ENCODE data around the gene SPEM2. TPM values are rescaled to one million over a fixed set of nuclear protein-coding genes. Genes with fewer than 3 reads are reported as not detected.

The SPEM2 gene
- total RNA-seq, 1 experiment from 2014 or later, result 0.24 TPM

- H3K36me3 ChIP-seq (ENCODE audit: insufficient read depth, low read length, poor library complexity, severe bottlenecking), result no peaks in the 10 kb centered on the region
- BruUV-seq (replicated peaks), result no TSS peak
- H3K4me3 ChIP-seq (ENCODE audit: low read depth, low read length, poor library complexity, severe bottlenecking), result no peak overlapping the region
- H3K27me3 ChIP-seq (replicated peaks; ENCODE audit: insufficient read depth, low read depth, low read length, poor library complexity), result no peaks in the 10 kb centered on the region
- H3K27ac ChIP-seq (ENCODE audit: low read depth, low read length, poor library complexity, severe bottlenecking), result no peak overlapping the region
- intact Hi-C loops (cut with micrococcal nuclease; ENCODE audit: unreplicated experiment), result no loop called here
- peaks cover 29% of the 10 kb centered on the region for H3K4me1 ChIP-seq (ENCODE audit: insufficient read depth, low read length, poor library complexity, severe bottlenecking)
- H3K9me3 ChIP-seq (ENCODE audit: low read depth, low read length, poor library complexity, severe bottlenecking), result no peaks in the 10 kb centered on the region
- ChIA-PET POLR2A (ENCODE audit: low non-redundant PET) (no interaction called here), CTCF (no interaction called here)
- TF ChIP-seq CTCF (conservative IDR thresholded peaks at IDR 0.05; ENCODE audit: low read depth, low read length) (no peak), EZH2 (IDR thresholded peaks at IDR 0.05; ENCODE audit: borderline replicate concordance, low read depth, low read length, poor library complexity, severe bottlenecking) (no peak)
- no peak for DNase-seq (ENCODE audit: low spot score)
Observed at GRCh38 chr17:7476951-7477350, 51.5 kb downstream of the SPEM2 start.

Other genes with a start within 250 kb of the SPEM2 start
- 6.1 and 8.0 TPM in 2 replicates for gene ASGR1, start 246.2 kb upstream of the SPEM2 start, total RNA-seq (2021)
- gene DLG4, start 205.8 kb upstream of the SPEM2 start, total RNA-seq (2021), result 74.7 and 86.6 TPM in 2 replicates
- 425 and 509 TPM in 2 replicates for gene ACADVL, start 205.7 kb upstream of the SPEM2 start, total RNA-seq (2021)
- 133 and 139 TPM in 2 replicates for gene DVL2, start 191.1 kb upstream of the SPEM2 start, total RNA-seq (2021)
- gene PHF23, start 186.2 kb upstream of the SPEM2 start, total RNA-seq (2021), result 84.0 and 85.1 TPM in 2 replicates
- gene GABARAP, start 183.2 kb upstream of the SPEM2 start, total RNA-seq (2021), result 296 and 314 TPM in 2 replicates
- gene CTDNEP1, start 173.9 kb upstream of the SPEM2 start, total RNA-seq (2021), result 175 and 179 TPM in 2 replicates
- 123 and 128 TPM in 2 replicates for gene ELP5, start 173.4 kb upstream of the SPEM2 start, total RNA-seq (2021)
- gene CLDN7, start 163.1 kb upstream of the SPEM2 start, total RNA-seq (2021), result 0.55 TPM in 1 of 2 replicates, not detected in the other
- gene SLC2A4, start 143.9 kb upstream of the SPEM2 start, total RNA-seq (2021), result 0.67 and 1.6 TPM in 2 replicates
- gene YBX2, start 131.0 kb upstream of the SPEM2 start, total RNA-seq (2021), result 0.77 and 1.6 TPM in 2 replicates
- 1,112 and 1,128 TPM in 2 replicates for gene EIF5A, start 118.0 kb upstream of the SPEM2 start, total RNA-seq (2021)
- gene GPS2, start 110.3 kb upstream of the SPEM2 start, total RNA-seq (2021), result 116 and 133 TPM in 2 replicates
- gene NEURL4, start 96.3 kb upstream of the SPEM2 start, total RNA-seq (2021), result 81.7 and 99.5 TPM in 2 replicates
- gene ACAP1, start 89.1 kb upstream of the SPEM2 start, total RNA-seq (2021), result 1.1 TPM in 2 replicates
- gene KCTD11, start 73.5 kb upstream of the SPEM2 start, total RNA-seq (2021), result 3.8 TPM in 2 replicates
- not detected in 2 replicates for gene TMEM95, start 70.5 kb upstream of the SPEM2 start, total RNA-seq (2021)
- gene TNK1, start 44.5 kb upstream of the SPEM2 start, total RNA-seq (2021), result 0.90 and 1.1 TPM in 2 replicates
- 15.2 and 29.3 TPM in 2 replicates for gene PLSCR3, start 31.1 kb upstream of the SPEM2 start, total RNA-seq (2021)
- gene TMEM256, start 21.5 kb upstream of the SPEM2 start, total RNA-seq (2021), result 57.6 and 91.6 TPM in 2 replicates
- 36.9 and 60.5 TPM in 2 replicates for gene NLGN2, start 17.8 kb upstream of the SPEM2 start, total RNA-seq (2021)
- gene SPEM1, start 5.3 kb upstream of the SPEM2 start, total RNA-seq (2021), result 0.43 and 0.55 TPM in 2 replicates
- gene SPEM3, start 3.2 kb downstream of the SPEM2 start, total RNA-seq (2021), result not detected in 2 replicates
- 3.2 and 4.7 TPM in 2 replicates for gene TMEM102, start 9.8 kb downstream of the SPEM2 start, total RNA-seq (2021)
- 18.2 and 24.6 TPM in 2 replicates for gene FGF11, start 13.9 kb downstream of the SPEM2 start, total RNA-seq (2021)
- 5.2 and 8.6 TPM in 2 replicates for gene CHRNB1, start 19.4 kb downstream of the SPEM2 start, total RNA-seq (2021)
- 17.7 and 21.0 TPM in 2 replicates for gene ZBTB4, start 54.0 kb downstream of the SPEM2 start, total RNA-seq (2021)
- not detected in 2 replicates for gene SLC35G6, start 55.8 kb downstream of the SPEM2 start, total RNA-seq (2021)
- gene POLR2A, start 58.8 kb downstream of the SPEM2 start, total RNA-seq (2021), result 330 and 341 TPM in 2 replicates
- 0.55 and 0.75 TPM in 2 replicates for gene TNFSF12, start 123.4 kb downstream of the SPEM2 start, total RNA-seq (2021)
- gene TNFSF13, start 133.1 kb downstream of the SPEM2 start, total RNA-seq (2021), result 0.69 and 0.74 TPM in 2 replicates
- gene SENP3, start 136.3 kb downstream of the SPEM2 start, total RNA-seq (2021), result 113 and 122 TPM in 2 replicates
- 1.6 and 1.8 TPM in 2 replicates for gene CD68, start 154.0 kb downstream of the SPEM2 start, total RNA-seq (2021)
- gene MPDU1, start 158.2 kb downstream of the SPEM2 start, total RNA-seq (2021), result 133 and 149 TPM in 2 replicates
- gene SOX15, start 164.5 kb downstream of the SPEM2 start, total RNA-seq (2021), result 0.87 and 1.3 TPM in 2 replicates
- 101 TPM in 2 replicates for gene FXR2, start 189.3 kb downstream of the SPEM2 start, total RNA-seq (2021)
- 61.7 and 79.3 TPM in 2 replicates for gene SAT2, start 202.2 kb downstream of the SPEM2 start, total RNA-seq (2021)
- gene SHBG, start 204.5 kb downstream of the SPEM2 start, total RNA-seq (2021), result 0.33 TPM in 1 of 2 replicates, not detected in the other
- 3.5 and 5.9 TPM in 2 replicates for gene ATP1B2, start 225.3 kb downstream of the SPEM2 start, total RNA-seq (2021)